ENCODE data around the gene MYBPC2.
A peak's percentile ranks its signal among the peaks of the same experiment; 100 is the strongest.
"Not testable (repeated sequence)": the region's sequence is repeated elsewhere in the genome, so short reads cannot be mapped to it uniquely, and the experiment has no call there.

The MYBPC2 gene

GRCh38 chr19:50430888-50431342 lies 1.8 kb upstream of the MYBPC2 start:
- DNase-seq, result no peak

- DNase-seq, result peak; percentile 77
Observed at GRCh38 chr19:50431343-50432220, 1.1 kb upstream of the MYBPC2 start.

DNA sequence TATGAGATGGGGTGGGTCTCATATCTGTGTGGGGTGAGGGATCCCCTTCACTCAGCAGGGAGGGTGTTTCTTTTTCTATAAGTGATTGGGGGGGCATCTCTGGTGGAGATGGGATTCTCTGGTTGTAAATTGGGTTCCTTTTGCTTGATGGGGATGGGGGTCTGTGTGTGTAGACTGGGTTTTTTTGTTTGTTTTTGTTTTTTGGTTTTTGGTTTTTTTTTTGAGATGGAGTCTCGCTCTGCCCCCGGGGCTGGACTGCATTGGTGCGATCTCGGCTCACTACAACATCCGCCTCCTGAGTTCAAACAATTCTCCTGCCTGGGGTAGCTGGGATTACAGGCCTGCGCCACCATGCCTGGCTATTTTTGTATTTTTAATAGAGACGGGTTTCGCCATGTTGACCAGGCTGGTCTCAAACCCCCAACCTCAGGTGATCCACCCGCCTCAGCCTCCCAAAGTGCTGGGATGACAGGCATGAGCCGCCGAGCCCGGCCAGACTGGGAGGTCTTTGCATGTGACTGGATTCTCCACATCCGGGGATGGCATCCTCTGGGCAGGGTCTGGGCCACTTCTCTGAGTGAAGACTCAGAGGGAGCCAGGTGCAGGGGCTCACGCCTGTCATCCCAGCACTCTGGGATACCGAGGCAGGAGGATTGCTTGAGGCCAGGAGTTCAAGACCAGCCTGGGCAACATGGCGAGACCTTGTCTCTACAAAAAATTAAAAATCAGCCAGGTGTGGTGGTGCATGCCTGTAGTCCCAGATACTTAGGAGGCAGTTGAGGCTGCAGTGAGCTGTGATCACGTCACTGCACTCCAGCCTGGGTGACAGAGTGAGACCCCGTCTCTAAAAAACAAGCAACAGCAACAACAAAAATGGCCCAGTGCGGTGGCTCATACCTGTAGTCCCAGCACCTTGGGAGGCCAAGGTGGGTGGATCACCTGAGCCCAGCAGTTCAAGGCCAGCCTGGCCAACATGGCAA lies 799 bp downstream of the MYBPC2 start:
- no peak for DNase-seq

GRCh38 chr19:50434525-50434924 lies 1.8 kb downstream of the MYBPC2 start:
- no peak for DNase-seq

GRCh38 chr19:50435221-50435620 lies 2.5 kb downstream of the MYBPC2 start:
- no peak for DNase-seq

DNA sequence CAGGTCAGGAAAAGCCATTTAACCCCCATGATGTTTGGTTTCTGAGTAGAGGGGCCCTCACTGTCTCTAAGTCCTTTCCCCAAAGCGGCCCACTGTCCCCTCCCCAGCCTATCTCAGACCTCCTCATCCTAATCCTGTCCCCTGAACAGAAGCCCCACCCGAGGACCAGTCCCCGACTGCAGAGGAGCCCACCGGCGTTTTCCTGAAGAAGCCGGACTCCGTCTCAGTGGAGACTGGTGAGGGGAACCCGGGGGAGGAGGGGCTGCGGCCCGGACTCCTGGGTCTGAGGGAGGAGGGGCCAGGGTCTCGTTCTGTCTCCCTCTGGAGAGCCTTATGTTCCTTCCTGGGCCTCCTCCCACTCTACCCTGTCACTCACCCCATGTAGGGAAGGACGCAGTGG lies 2.9 kb downstream of the MYBPC2 start:
- no peak for DNase-seq

DNA sequence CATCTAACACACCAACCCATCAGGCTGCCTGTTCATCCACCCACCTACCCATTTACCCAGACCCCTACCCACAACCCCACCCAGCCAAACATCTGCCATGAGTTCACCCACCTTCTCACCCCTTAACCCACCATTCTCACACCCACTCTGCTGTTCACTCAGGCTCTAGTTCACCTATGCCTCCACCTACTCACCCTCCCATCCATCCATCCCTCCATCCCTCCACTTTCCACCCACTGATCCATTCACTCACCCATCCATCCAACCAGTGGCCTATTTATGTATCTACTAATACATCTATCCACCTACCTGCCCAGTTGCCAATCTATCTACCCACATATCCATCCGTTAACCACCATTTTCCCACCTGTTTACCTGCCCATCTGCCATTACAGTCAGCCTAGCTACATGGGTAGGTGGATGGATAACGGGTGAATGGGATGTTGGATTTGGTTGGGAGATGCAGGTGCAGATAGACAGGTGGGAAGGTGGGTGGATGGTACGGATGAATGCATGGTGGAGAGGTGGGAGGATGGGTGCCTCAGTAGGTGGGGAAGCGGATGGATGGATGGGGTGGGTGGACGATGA lies 5.3 kb downstream of the MYBPC2 start:
- no peak for DNase-seq

DNA sequence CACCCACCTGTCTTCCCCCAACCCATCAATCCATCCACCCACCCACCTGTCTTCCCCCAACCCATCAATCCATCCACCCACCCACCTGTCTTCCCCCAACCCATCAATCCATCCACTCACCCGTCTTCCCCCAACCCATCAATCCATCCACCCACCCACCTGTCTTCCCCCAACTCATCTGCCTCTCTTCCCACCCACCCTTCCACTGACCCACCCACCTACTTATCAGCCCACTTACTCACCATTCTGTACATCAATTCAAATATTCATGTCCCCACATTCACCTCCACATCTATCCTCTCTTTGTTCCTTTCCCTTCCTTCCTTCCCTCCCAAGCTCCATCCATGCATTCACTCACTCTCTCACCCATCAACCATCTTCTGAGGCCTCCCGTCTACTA lies 6.4 kb downstream of the MYBPC2 start:
- DNase-seq, result not testable (repeated sequence)

- no peak for DNase-seq
Observed at GRCh38 chr19:50444059-50444458, 11.4 kb downstream of the MYBPC2 start.

DNA sequence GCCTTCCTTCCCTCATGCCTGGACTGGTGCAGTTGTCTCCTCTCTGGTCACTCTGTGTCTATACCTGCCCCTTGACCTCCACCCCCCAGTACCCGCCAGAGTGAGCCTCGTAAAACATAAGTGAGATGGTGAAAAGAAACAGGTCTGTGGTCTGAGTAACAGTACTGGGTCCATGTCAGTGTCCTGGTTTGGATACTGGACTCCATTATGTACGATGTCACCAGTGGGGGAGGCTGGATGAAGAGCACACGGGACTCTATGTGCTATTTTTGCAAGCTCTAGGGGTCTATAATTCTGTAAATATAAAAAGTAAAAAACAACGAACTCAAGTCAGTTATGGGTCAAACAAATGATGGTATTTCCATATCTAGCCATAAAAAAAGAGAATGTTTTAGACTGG lies 14.4 kb downstream of the MYBPC2 start:
- DNase-seq, result no peak

GRCh38 chr19:50447750-50448149 lies 15.1 kb downstream of the MYBPC2 start:
- DNase-seq, result no peak

- no peak for DNase-seq
Observed at GRCh38 chr19:50449236-50449899, 16.7 kb downstream of the MYBPC2 start.

DNA sequence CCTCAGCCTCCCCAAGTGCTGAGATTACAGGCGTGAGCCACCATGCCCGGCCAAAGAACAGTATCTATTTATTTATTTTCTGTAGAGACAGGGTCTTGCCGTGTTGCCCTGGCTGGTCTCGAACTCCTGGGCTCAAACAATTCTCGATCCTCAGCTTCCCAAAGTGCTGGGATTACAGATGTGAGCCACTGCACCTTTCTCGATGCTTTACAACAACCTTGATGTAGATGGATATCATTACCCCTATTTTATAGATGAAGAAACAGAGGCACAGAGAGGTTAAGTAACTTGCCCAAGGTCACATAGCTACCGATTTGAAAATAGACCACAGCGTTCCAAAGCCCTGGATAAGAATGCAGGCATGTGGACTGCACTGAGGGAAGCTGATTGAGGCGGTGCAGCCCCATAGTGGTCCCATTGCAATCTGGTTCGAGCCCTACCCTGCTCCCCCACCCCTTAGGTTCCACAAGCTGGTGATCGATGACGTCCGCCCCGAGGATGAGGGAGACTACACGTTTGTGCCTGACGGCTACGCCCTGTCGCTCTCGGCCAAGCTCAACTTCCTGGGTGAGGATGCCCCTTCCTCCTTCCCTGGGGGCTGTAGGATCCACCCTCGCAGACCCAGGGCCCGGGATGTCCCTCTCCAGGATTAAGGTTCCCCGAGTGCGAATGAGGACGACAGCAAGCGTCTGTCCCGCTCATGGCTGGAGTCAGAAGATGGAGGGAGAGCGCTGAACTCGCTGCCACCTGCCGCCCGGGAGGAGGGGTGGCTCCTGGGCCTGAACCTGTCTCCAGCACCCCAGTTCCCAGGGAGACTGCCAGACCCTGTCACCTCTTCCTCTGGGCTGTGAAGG lies 17.9 kb downstream of the MYBPC2 start:
- DNase-seq, result no peak

- DNase-seq, result no peak
Observed at GRCh38 chr19:50451223-50451534, 18.5 kb downstream of the MYBPC2 start.

DNA sequence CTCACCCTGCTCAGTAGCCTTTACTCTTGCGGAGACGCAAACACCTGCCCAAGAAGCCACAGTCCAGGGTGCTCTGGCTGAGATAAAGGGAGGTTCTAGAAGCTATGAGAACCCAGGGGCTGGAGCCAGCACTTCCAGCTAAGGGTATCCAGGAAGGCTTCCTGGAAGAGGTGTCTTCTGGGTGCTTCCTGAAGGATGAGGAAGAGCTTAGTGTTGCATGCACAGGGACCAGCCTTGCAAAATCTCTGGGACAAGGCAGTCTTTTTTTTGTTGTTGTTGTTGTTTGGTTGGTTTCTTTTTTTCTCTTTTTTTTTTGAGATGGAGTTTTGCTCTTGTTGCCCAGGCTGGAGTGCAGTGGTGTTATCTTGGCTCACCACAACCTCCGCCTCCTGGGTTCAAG lies 20.6 kb downstream of the MYBPC2 start:
- DNase-seq, result no peak

DNA sequence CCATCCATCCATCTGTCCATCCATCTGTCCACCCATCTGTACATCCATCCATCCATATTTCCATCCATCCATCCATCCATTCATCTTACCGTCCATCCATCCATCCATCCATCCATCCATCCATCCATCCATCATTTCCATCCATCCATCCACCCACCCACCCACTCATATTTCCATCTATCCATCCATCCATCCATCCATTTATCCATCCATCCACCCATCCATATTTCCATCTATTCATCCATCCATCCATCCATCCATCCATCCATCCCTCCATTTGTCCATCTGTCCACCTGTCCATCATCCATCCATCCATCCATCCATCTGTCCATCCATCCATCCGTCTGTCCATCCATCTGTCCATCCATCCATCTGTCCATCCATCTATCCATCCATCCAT lies 23.3 kb downstream of the MYBPC2 start:
- no peak for DNase-seq

DNA sequence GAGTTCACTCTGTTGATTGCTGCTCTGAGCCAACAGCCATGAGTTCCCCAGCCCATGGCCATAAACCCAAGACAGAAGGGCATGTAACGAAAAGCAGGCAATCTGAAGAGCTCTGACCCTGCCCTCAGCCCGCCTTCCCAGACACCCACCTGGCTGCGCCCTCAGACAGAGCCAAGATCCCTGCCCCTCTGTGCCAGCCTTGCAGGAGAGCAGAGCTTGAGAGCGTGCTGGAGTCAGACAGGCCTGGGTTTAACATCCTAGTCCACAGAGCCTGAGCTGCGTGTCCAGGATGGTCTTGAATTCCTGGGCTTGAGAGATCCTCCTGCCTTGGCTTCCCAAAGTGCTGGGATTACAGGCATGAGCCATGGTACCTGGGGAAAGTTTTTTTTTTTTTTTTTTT lies 24.6 kb downstream of the MYBPC2 start:
- DNase-seq, result no peak

DNA sequence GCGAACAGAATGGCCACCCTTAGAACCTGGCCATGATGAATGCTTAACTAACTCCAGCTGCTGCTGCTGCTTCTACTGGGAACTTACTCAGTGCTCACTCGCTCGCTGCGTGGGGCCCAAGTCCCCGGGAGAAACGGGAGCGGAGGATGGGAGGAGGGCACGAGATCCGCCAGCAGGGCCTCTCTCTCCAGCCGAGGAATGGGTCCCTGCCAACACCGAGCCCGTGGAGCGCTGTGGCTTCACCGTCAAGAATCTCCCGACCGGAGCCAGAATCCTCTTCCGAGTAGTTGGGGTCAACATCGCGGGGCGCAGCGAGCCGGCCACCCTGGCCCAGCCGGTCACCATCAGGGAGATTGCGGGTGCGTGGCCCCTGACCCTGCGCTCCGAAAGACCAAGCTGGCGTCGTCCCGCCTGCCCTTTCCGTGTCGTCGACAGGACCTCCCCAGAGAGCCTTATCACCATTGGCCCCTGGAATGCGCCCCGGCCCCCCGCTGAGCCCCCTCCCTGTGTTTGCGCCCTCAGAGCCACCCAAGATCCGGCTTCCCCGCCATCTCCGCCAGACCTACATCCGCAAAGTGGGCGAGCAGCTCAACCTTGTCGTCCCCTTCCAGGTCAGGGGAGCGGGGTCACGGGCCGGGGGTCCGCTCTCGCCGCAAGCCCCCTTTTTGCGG lies 25.8 kb downstream of the MYBPC2 start:
- no peak for DNase-seq

- no peak for DNase-seq
Observed at GRCh38 chr19:50459067-50459456, 26.4 kb downstream of the MYBPC2 start.

- no peak for DNase-seq
Observed at GRCh38 chr19:50459638-50460037, 26.9 kb downstream of the MYBPC2 start.

- no peak for DNase-seq
Observed at GRCh38 chr19:50460161-50460765, 27.6 kb downstream of the MYBPC2 start.
